ENCODE data around the gene CHD8. TPM values are rescaled to one million over a fixed set of nuclear protein-coding genes. Genes with fewer than 3 reads are reported as not detected.

Gene CHD8
- total and polyA plus RNA-seq, 2 of the 4 experiments (the other 2 are of a cell fraction): 32.1 to 55.0 TPM

DNA sequence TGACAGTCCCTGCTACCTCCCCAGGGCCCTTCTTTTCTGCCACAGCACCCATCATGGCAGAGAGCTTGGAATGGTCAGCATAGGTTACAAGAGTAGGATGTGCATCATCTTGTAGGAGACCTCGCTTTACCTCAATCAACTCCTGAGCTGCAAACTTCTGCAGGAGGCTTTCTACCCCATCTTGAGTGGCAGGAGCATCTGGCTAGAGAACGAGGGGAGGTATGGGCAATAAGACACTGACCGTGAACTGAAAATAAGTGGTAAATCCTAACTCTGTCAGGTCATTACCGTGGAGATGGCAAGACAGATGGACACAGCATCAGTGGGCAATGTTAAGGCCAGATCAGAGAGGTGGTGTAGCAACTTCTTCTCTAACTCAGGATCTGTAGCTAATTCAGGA, 47.5 kb upstream of the CHD8 start:
- Histone ChIP-seq H3K14ac (replicated peaks; ENCODE audit: low read depth, low read length) (no peak overlapping the region), H3K4me3 (ENCODE audit: insufficient read depth, low read depth, low read length) (no peak overlapping the region), H3K27ac (ENCODE audit: insufficient read depth, low read length) (no peak overlapping the region), H3K79me1 (ENCODE audit: low read depth in 1 of 2, low read length in 2 of 2) (peaks cover 14 to 29% of the 10 kb centered on the region in 2 experiments), H3K27me3 (ENCODE audit: control insufficient read depth, insufficient read depth, low read length) (no peaks in the 10 kb centered on the region), H2BK20ac (ENCODE audit: low read depth, low read length) (no peak overlapping the region), H4K8ac (ENCODE audit: low read depth in 2 of 2, low read length in 2 of 2) (no peak overlapping the region), H2AK9ac (replicated peaks; ENCODE audit: low read depth, low read length, poor library complexity) (no peak overlapping the region), H4K20me1 (ENCODE audit: insufficient read depth, low read length) (no peaks in the 10 kb centered on the region), H3K18ac (ENCODE audit: low read depth, low read length) (no peak overlapping the region), H2AFZ (replicated peaks; ENCODE audit: low read length, poor library complexity) (no peak overlapping the region), H4K91ac (ENCODE audit: insufficient read depth, low read depth, low read length) (no peak overlapping the region), H3K9ac (ENCODE audit: low read depth, low read length) (no peak overlapping the region), H3K4me1 (ENCODE audit: control insufficient read depth, insufficient read depth, low read length) (no peaks in the 10 kb centered on the region), H4K5ac (ENCODE audit: low read depth, low read length) (no peak overlapping the region), H2BK15ac (ENCODE audit: low read depth, low read length) (no peak overlapping the region), H3K4ac (ENCODE audit: low read depth, low read length) (no peak overlapping the region), H3K9me1 (ENCODE audit: insufficient read depth, low read length) (peaks cover 7% of the 10 kb centered on the region), H2BK5ac (ENCODE audit: low read depth, low read length, poor library complexity, severe bottlenecking) (no peak overlapping the region), H3K36me3 (ENCODE audit: control insufficient read depth, insufficient read depth, low read length) (peaks cover 37% of the 10 kb centered on the region), H3K56ac (ENCODE audit: extremely low read depth, insufficient read depth, low read length) (no peak overlapping the region), H2AK5ac (ENCODE audit: low read depth, low read length) (no peak overlapping the region), H3K9me3 (ENCODE audit: control insufficient read depth, insufficient read depth, low read length) (no peaks in the 10 kb centered on the region), H2BK120ac (ENCODE audit: low read depth, low read length) (no peak overlapping the region), H3K4me2 (ENCODE audit: low read depth, low read length) (no peak overlapping the region), H3K23ac (ENCODE audit: low read depth, low read length) (no peak overlapping the region)
- no CpG with 5 or more reads among the region's 4 CpGs for WGBS, 2 experiments (ENCODE audit: extremely low coverage in 2 of 2, insufficient read length in 1 of 2)
- ChIA-PET POLR2A (ENCODE audit: unreplicated experiment) (no interaction called here), CTCF (no interaction called here)
- in situ Hi-C loops (cut with MboI; ENCODE audit: low sequenced_read_pairs): no loop called here
- TF ChIP-seq MXI1 (IDR thresholded peaks at IDR 0.05; ENCODE audit: borderline replicate concordance, low read depth, low read length): no peak
- TF ChIP-seq, protein P1, sequence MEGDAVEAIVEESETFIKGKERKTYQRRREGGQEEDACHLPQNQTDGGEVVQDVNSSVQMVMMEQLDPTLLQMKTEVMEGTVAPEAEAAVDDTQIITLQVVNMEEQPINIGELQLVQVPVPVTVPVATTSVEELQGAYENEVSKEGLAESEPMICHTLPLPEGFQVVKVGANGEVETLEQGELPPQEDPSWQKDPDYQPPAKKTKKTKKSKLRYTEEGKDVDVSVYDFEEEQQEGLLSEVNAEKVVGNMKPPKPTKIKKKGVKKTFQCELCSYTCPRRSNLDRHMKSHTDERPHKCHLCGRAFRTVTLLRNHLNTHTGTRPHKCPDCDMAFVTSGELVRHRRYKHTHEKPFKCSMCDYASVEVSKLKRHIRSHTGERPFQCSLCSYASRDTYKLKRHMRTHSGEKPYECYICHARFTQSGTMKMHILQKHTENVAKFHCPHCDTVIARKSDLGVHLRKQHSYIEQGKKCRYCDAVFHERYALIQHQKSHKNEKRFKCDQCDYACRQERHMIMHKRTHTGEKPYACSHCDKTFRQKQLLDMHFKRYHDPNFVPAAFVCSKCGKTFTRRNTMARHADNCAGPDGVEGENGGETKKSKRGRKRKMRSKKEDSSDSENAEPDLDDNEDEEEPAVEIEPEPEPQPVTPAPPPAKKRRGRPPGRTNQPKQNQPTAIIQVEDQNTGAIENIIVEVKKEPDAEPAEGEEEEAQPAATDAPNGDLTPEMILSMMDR (conservative IDR thresholded peaks at IDR 0.05; ENCODE audit: low read depth, low read length): no peak
- no peak for TF ChIP-seq MAZ (IDR thresholded peaks at IDR 0.05; ENCODE audit: borderline replicate concordance, low read depth, low read length)
- no peak for TF ChIP-seq NFE2L2 (IDR thresholded peaks at IDR 0.05; ENCODE audit: low read depth, low read length)
- TF ChIP-seq MAFK (IDR thresholded peaks at IDR 0.05; ENCODE audit: low read depth, low read length): no peak
- TF ChIP-seq CEBPB (IDR thresholded peaks at IDR 0.05; ENCODE audit: low read depth, low read length): no peak
- TF ChIP-seq CHD1 (IDR thresholded peaks at IDR 0.05; ENCODE audit: low read depth, low read length): no peak
- TF ChIP-seq RAD21 (IDR thresholded peaks at IDR 0.05; ENCODE audit: low read length): no peak
- TF ChIP-seq RCOR1 (IDR thresholded peaks at IDR 0.05; ENCODE audit: insufficient replicate concordance, low read length): no peak
- TF ChIP-seq SMC3 (IDR thresholded peaks at IDR 0.05; ENCODE audit: low read depth, low read length): no peak
- no peak for TF ChIP-seq RFX5 (IDR thresholded peaks at IDR 0.05; ENCODE audit: low read depth, low read length)
- TF ChIP-seq, protein P2, sequence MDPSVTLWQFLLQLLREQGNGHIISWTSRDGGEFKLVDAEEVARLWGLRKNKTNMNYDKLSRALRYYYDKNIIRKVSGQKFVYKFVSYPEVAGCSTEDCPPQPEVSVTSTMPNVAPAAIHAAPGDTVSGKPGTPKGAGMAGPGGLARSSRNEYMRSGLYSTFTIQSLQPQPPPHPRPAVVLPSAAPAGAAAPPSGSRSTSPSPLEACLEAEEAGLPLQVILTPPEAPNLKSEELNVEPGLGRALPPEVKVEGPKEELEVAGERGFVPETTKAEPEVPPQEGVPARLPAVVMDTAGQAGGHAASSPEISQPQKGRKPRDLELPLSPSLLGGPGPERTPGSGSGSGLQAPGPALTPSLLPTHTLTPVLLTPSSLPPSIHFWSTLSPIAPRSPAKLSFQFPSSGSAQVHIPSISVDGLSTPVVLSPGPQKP (IDR thresholded peaks at IDR 0.05; ENCODE audit: borderline replicate concordance, low read depth, low read length): no peak
- TF ChIP-seq POLR2A (IDR thresholded peaks at IDR 0.05; ENCODE audit: low read depth, low read length): no peak
- no peak for TF ChIP-seq FOS (IDR thresholded peaks at IDR 0.05; ENCODE audit: low read depth, low read length)
- ATAC-seq (ENCODE audit: low read depth): no peak
- DNase-seq: no peak
- intact Hi-C loops (cut with micrococcal nuclease): no loop called here
- BruUV-seq (replicated peaks): no TSS peak
- dilution Hi-C loops (cut with HindIII; ENCODE audit: low sequenced_read_pairs, unreplicated experiment): no loop called here

All from IMR-90 (cell line).